HFF-Myc (cell line): ENCODE data around the gene PKN3.

Experiments
- DNase-seq: peaks from one replicate; pipeline ENCODE4 v3.0.0-alpha.2; 2011; ENCODE audit warnings: low read depth; ENCODE audit errors: extremely low read depth
- H3K4me3 ChIP-seq: replicated peaks from 2 replicates; pipeline ENCODE4 v1.5.1; 2011; ENCODE audit warnings: low read depth, mild to moderate bottlenecking, control low read depth, low read length
- TF ChIP-seq, protein P1 (sequence below): IDR thresholded peaks from 2 replicates; pipeline ENCODE4 v1.5.1; 2012; ENCODE audit warnings: mild to moderate bottlenecking, low read depth, low read length, control low read depth; ENCODE audit errors: missing control alignments

PKN3 gene

GRCh38 chr9:128747241-128747640 lies 44.9 kb downstream of the PKN3 start:
- DNase-seq = no peak
- TF ChIP-seq, protein P1, sequence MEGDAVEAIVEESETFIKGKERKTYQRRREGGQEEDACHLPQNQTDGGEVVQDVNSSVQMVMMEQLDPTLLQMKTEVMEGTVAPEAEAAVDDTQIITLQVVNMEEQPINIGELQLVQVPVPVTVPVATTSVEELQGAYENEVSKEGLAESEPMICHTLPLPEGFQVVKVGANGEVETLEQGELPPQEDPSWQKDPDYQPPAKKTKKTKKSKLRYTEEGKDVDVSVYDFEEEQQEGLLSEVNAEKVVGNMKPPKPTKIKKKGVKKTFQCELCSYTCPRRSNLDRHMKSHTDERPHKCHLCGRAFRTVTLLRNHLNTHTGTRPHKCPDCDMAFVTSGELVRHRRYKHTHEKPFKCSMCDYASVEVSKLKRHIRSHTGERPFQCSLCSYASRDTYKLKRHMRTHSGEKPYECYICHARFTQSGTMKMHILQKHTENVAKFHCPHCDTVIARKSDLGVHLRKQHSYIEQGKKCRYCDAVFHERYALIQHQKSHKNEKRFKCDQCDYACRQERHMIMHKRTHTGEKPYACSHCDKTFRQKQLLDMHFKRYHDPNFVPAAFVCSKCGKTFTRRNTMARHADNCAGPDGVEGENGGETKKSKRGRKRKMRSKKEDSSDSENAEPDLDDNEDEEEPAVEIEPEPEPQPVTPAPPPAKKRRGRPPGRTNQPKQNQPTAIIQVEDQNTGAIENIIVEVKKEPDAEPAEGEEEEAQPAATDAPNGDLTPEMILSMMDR = no peak
- no peak overlapping the region for H3K4me3 ChIP-seq

DNA sequence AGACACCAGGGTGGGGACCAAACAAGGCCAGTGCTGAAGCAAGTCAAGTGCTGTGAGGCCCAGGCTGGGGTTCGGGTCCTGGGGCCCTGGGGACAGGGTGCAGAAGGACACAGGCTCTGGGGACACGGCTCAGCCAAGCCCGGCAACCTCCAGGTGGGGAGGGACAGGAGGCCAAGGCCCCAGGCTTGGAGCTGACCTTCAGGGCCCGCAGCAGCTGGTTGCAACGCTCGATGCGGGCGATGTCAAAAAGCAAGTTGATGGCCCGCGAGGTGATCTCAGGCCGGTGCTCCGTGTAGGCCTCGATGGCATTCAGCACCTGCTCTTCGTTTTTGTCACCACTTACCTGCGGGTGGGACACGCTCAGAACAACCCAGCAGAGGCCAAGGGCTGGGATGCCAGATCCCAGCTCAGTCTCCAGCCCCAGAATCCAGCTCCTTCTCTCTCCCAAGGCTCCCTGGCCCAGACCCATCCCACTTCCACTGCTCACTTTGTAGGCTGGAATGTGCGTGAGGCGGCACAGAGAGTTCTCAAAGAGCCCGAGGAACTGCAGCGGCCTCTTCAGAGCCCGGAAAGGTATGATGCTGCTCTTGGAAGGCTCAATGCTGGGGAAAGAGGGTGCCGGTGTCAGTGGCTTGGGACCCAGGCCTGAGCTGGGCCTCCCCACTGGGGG lies 48.8 kb downstream of the PKN3 start:
- no peak overlapping the region for H3K4me3 ChIP-seq
- no peak for DNase-seq
- TF ChIP-seq, protein P1 = no peak

DNA sequence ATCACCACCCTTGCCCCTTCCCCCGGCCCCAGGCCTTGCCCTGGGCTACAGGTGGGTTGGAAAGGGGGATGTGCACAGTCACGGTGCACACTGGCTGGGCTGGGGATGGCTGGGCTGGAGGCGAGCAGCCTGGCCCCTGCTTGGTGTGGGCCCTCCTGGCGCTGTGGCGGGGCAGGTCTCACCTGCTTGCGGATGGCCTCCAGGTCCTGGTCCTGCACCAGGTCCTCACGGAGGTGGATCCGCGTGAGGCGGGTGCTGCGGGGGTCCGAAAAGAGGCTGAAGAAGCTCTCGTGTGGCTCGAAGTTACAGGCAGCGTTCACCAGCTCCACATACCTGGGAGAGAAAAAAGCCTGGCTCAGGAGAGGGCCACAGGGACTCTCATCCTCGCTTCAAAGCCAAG lies 51.3 kb downstream of the PKN3 start:
- TF ChIP-seq, protein P1 = no peak
- no peak overlapping the region for H3K4me3 ChIP-seq
- DNase-seq = no peak

DNA sequence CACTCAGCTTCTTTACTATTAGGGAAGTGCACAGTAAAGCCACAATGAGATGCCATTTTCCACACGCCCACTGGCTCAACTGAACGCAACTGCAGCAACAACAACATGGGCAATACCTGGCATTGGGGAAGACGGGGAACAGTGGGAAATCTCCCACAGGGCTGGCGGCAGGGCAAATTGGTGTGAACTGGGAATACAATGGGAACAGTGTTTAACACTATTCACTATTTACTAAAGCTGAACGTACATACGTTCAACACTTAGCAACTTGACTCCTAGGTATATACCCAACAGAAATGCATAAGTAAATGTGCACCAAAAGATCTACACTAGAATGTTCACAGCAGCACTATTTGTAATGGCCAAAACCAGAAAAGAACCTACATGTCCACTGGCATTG lies 55.3 kb downstream of the PKN3 start:
- no peak for DNase-seq
- no peak overlapping the region for H3K4me3 ChIP-seq
- TF ChIP-seq, protein P1 = no peak

DNA sequence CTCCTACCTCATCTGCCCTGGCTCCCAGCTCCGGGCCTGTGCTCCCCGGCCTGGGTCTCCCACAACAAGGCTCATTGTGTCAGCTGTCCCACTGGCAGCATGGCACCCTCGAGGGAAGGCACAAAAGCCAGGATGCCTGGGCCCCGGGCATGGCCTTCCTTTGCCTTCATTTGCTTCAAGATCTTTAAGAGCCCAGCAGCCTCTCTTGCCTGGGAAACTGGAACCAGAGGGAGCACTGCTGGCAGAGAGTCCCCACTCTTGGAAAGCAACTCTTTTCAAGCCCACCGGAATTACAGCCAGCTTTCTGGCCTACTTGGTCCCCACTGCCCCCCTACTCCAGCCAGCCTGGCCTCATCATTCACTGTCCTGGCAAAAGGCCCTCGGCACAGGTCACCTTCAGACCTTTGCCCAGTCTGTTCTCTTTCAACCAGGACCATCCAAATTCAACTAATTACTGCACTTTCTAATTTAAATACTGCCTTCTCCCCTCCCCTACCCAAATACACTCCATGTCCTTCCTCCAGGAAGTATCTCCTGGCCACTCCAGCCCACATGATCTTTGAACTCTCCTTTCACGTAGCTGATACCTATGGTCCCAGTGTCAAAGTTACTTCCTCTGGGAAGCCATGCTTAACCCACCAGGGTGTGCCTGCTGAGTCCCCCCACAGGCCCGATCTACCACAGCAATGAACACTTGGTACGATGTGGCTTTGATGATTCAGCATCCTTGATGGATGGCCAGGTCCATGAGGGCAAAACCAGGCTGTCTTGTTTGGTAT lies 60.6 kb downstream of the PKN3 start:
- H3K4me3 ChIP-seq = no peak overlapping the region
- DNase-seq = no peak
- TF ChIP-seq, protein P1 = no peak

DNA sequence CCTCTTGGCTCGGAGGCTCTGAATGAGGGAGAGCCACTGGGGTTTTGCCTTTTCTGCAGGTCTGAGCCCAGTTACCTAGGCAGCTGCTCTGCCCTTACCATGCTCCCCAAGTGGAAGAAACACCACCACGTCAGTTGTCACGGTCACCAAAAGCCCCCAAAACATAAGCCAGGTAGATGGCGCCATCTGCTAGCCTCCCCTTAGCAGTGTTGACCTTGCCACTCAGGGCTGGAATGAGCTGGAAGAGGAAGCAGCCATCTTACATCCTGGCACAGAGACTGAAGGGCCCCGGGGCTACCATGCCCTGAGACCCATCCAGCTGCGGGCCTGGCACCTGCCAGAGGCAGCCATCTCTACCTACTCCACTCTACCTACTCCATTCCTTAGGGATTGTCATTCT lies 62.1 kb downstream of the PKN3 start:
- TF ChIP-seq, protein P1 = no peak

More for the DNA sequence above, 62.1 kb downstream of the PKN3 start:
- no peak overlapping the region for H3K4me3 ChIP-seq
- no peak for DNase-seq
